Head of caudate nucleus (tissue), 42 donors: ENCODE results near the gene RITA1.

Experiments
- DNase-seq, 42 donors: peaks; one replicate each; pipeline versions ENCODE4 v3.0.0 to v3.0.0-alpha.2; 2020 to 2021; ENCODE audit warnings: mixed read lengths in 7 of 42
- intact Hi-C: fragments of 100-400 bp; cut with DNase I; formaldehyde crosslinking; loops from one replicate; pipeline ENCODE4 v1.15.0; 2022

Gene RITA1

GRCh38 chr12:113235976-113236375 is 50.5 kb downstream of the RITA1 start:
- intact Hi-C loops, result no loop called here
- peak in 14 of 42 donors; percentile 14 to 68 (median 36) for DNase-seq

GRCh38 chr12:113236539-113237399 is 51.2 kb downstream of the RITA1 start:
- intact Hi-C loops, result no loop called here
- DNase-seq, result peak in 8 of 42 donors; percentile 6 to 33 (median 12)

DNA sequence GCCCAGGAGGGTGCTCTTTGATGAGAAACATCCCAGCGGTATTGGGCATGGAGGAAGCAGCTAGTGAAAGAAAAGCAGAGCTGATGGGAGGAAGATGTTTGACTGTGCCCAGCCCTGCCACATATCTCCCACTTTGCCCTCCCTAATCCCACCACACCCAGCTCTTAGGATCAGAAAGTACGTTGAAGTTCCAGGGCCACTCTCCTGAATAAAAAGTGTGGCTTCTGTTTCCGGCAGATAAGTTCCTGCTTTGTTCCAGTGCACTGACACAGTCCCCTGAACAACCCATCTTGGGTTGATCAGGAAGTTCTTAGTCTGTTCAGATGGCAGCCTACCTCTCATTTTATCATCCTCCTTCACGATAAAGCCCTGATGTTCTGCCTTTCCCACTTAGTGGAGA is 52.2 kb downstream of the RITA1 start:
- intact Hi-C loops, result no loop called here
- DNase-seq, result peak in 4 of 42 donors; percentile 1 to 5 (median 2)

GRCh38 chr12:113238309-113238708 is 52.8 kb downstream of the RITA1 start:
- intact Hi-C loops, result no loop called here
- DNase-seq, result peak in 2 of 42 donors; percentile 1 to 25

- intact Hi-C loops, result no loop called here
- DNase-seq, result peak in 2 of 42 donors; percentile 4 to 13
Measured at GRCh38 chr12:113239288-113239771, 53.8 kb downstream of the RITA1 start.

- peak in 2 of 42 donors; percentile 9 to 55 for DNase-seq
- intact Hi-C loops, result no loop called here
Measured at GRCh38 chr12:113239811-113240331, 54.4 kb downstream of the RITA1 start.

DNA sequence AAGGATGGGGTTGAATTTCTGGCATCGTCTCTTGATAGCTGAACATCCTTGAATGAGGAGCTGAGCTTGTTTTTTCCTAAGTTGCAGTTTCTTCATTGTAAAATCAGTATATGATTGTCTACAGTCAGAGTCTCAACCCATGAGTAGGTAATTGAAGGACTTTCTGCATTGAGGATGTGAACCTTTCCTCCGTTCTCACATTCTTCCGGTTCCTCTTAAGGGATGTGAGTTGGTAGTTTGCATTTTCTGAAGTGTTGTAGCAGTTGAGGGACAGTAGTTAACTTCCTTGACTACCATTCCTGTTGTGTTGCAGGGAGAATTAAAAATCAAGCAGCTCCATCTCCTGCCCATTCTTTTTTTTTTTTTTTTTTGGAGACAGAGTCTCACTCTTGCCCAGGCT is 54.9 kb downstream of the RITA1 start:
- intact Hi-C loops, result no loop called here
- no peak for DNase-seq

GRCh38 chr12:113241191-113242025 is 55.9 kb downstream of the RITA1 start:
- intact Hi-C loops, result no loop called here
- DNase-seq, result no peak
